Liver (tissue), 9 donors: Measurements from ENCODE around the gene DNAH10. TPM values are rescaled to one million over a fixed set of nuclear protein-coding genes. Genes with fewer than 3 reads are reported as not detected.

ENCODE experiments used
- DNase-seq: peaks from one replicate; pipeline ENCODE4 v3.0.0-alpha.2; 2017; ENCODE audit warnings: low spot score
- H3K27ac ChIP-seq, 2 donors: one replicate each; pipeline ENCODE4 v1.7.0; 2013; ENCODE audit warnings: inconsistent platforms in 2 of 2, low read length in 2 of 2, control low read depth in 1 of 2, low read depth in 1 of 2, mild to moderate bottlenecking in 1 of 2
- H3K27me3 ChIP-seq, 4 donors: one replicate each; pipeline versions ENCODE4 v1.6.1 to v1.7.0; 2013; ENCODE audit warnings: low read length in 3 of 4, inconsistent platforms in 1 of 4, mild to moderate bottlenecking in 1 of 4, moderate library complexity in 1 of 4; ENCODE audit not compliant: control insufficient read depth in 4 of 4, insufficient read depth in 4 of 4
- H3K36me3 ChIP-seq, 4 donors: one replicate each; pipeline versions ENCODE4 v1.6.1 to v1.7.0; 2013; ENCODE audit warnings: low read length in 3 of 4, mild to moderate bottlenecking in 3 of 4, low read depth in 1 of 4, moderate library complexity in 1 of 4; ENCODE audit not compliant: control insufficient read depth in 4 of 4, insufficient read depth in 3 of 4
- H3K4me1 ChIP-seq, 4 donors: one replicate each; pipeline versions ENCODE4 v1.6.1 to v1.7.0; 2013; ENCODE audit warnings: low read length in 3 of 4, mild to moderate bottlenecking in 3 of 4, moderate library complexity in 1 of 4; ENCODE audit not compliant: control insufficient read depth in 4 of 4, insufficient read depth in 4 of 4
- H3K4me3 ChIP-seq, 3 donors: one replicate each; pipeline versions ENCODE4 v1.6.1 to v1.7.0; 2013; ENCODE audit warnings: low read length in 3 of 3, control low read depth in 1 of 3, low read depth in 1 of 3, mild to moderate bottlenecking in 1 of 3
- H3K9ac ChIP-seq, 2 donors: one replicate each; pipeline ENCODE4 v1.7.0; 2013; ENCODE audit warnings: low read length in 2 of 2, mild to moderate bottlenecking in 2 of 2, moderate library complexity in 2 of 2, control low read depth in 1 of 2, low read depth in 1 of 2
- H3K9me3 ChIP-seq, 4 donors: one replicate each; pipeline versions ENCODE4 v1.6.1 to v1.7.0; 2013; ENCODE audit warnings: low read length in 3 of 4; ENCODE audit not compliant: control insufficient read depth in 4 of 4
- EGR1 ChIP-seq, 2 donors: IDR thresholded peaks; 2 replicates each; pipeline ENCODE4 v1.6.1; 2016 to 2018; ENCODE audit warnings: antibody characterized with exemption in 2 of 2, low read depth in 2 of 2
- FOXA1 ChIP-seq: IDR thresholded peaks from 2 replicates; pipeline ENCODE4 v1.6.1; 2016; ENCODE audit warnings: antibody characterized with exemption
- FOXA2 ChIP-seq: IDR thresholded peaks from 2 replicates; pipeline ENCODE4 v1.6.1; 2016; ENCODE audit warnings: antibody characterized with exemption
- GABPA ChIP-seq, 2 donors: IDR thresholded peaks in 1 of 2; conservative IDR thresholded peaks in 1 of 2; 2 replicates each; pipeline ENCODE4 v1.6.1; 2016; ENCODE audit warnings: antibody characterized with exemption in 2 of 2, mild to moderate bottlenecking in 1 of 2, moderate library complexity in 1 of 2
- HNF4A ChIP-seq, 2 donors: conservative IDR thresholded peaks; 2 replicates each; pipeline ENCODE4 v1.6.1; 2016; ENCODE audit warnings: antibody characterized with exemption in 2 of 2, mild to moderate bottlenecking in 2 of 2
- HNF4G ChIP-seq: IDR thresholded peaks from 2 replicates; pipeline ENCODE4 v1.6.1; 2016; ENCODE audit warnings: antibody characterized with exemption
- JUND ChIP-seq, 2 donors: IDR thresholded peaks; 2 replicates each; pipeline ENCODE4 v1.6.1; 2016; ENCODE audit warnings: antibody characterized with exemption in 2 of 2
- NR2F2 ChIP-seq: IDR thresholded peaks from 2 replicates; pipeline ENCODE4 v1.6.1; 2016; ENCODE audit warnings: antibody characterized with exemption
- RAD21 ChIP-seq, 2 donors: IDR thresholded peaks; 2 replicates each; pipeline ENCODE4 v1.6.1; 2016; ENCODE audit warnings: antibody characterized with exemption in 2 of 2, mild to moderate bottlenecking in 2 of 2
- RXRA ChIP-seq, 2 donors: IDR thresholded peaks; 2 replicates each; pipeline ENCODE4 v1.6.1; 2017 to 2018; ENCODE audit warnings: antibody characterized with exemption in 2 of 2, mild to moderate bottlenecking in 1 of 2
- SP1 ChIP-seq: IDR thresholded peaks from 2 replicates; pipeline ENCODE4 v1.6.1; 2018; ENCODE audit warnings: antibody characterized with exemption, mild to moderate bottlenecking
- TAF1 ChIP-seq: conservative IDR thresholded peaks from 2 replicates; pipeline ENCODE4 v1.6.1; 2016; ENCODE audit warnings: antibody characterized with exemption, mild to moderate bottlenecking
- YY1 ChIP-seq: IDR thresholded peaks from 2 replicates; pipeline ENCODE4 v1.6.1; 2016; ENCODE audit warnings: antibody characterized with exemption, mild to moderate bottlenecking
- WGBS: extraction: QIAGEN DNeasy Blood & Tissue Kit; methylation state at CpG from one replicate; pipeline ENCODE4 v1.1.7; 2013; 5-methylcytosine and 5-hydroxymethylcytosine counted together
- polyA plus RNA-seq, 2 donors: library from polyadenylated mRNA; stranded (reverse) in 1 of 2; unstranded in 1 of 2; fragments of 200-250 nt in 1 of 2; fragments of >200 nt in 1 of 2; fragmentation: Nextera tagmentation in 1 of 2; extraction: Ambion mirVana in 1 of 2; gene quantifications; one replicate each; pipeline versions ENCODE4 v1.2.1 to v1.2.3, GENCODE V29; 2013 to 2015
- total RNA-seq, 2 donors: library from RNA; depleted of rRNA; stranded (reverse); fragments of >200 nt; gene quantifications; one replicate each; pipeline ENCODE4 v1.2.3, GENCODE V29; 2014
- TF ChIP-seq, protein P1 (sequence below): IDR thresholded peaks from 2 replicates; pipeline ENCODE4 v1.6.1; 2016; ENCODE audit warnings: antibody characterized with exemption
- TF ChIP-seq, protein P2 (sequence below): IDR thresholded peaks from 2 replicates; pipeline ENCODE4 v1.6.1; 2016; ENCODE audit warnings: antibody characterized with exemption, mild to moderate bottlenecking
- TF ChIP-seq, protein P3 (sequence below): fragments of 150-350 bp; IDR thresholded peaks from 2 replicates; pipeline ENCODE4 v1.5.1; 2017; ENCODE audit warnings: improper control_type of control experiment, low read depth, low read length; ENCODE audit not compliant: missing input control
- TF ChIP-seq, protein P4 (sequence below): IDR thresholded peaks from 2 replicates; pipeline ENCODE4 v1.6.1; 2016; ENCODE audit warnings: antibody characterized with exemption
- TF ChIP-seq, protein P5 (sequence below): IDR thresholded peaks from 2 replicates; pipeline ENCODE4 v1.6.1; 2016; ENCODE audit warnings: antibody characterized with exemption
- donor health status: healthy.
- donor health status: healthy.
- donor health status: healthy.
- donor health status: healthy.
- donor health status: healthy.

DNAH10 gene
- total and polyA plus RNA-seq, 4 donors = 0.05 to 0.47 (median 0.07) TPM

DNA sequence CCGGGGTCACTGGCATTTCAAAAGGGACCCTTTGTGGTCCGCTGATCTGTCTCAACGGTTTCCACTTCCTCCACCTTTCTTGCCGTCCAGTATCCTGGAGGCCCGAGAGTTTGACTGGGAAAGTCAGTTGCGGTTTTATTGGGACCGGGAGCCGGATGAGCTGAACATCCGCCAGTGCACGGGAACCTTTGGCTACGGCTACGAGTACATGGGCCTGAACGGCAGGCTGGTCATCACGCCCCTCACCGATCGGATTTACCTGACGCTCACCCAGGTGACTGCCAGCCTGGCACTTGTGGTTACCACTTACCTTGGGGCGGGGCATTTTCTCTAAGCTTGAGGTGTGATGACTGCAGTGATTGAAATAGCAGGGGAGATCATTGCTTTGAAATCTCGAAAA, 83.8 kb downstream of the DNAH10 start:
- WGBS = 92% methylated on average over 19 of the region's 19 CpGs
- no peak overlapping the region for H3K9ac ChIP-seq
- DNase-seq = no peak
- H3K4me1 ChIP-seq = no peaks in the 10 kb centered on the region
- H3K36me3 ChIP-seq = no peaks in the 10 kb centered on the region
- no peak overlapping the region for H3K4me3 ChIP-seq
- H3K9me3 ChIP-seq = no peaks in the 10 kb centered on the region
- TF ChIP-seq NR2F2 (no peak), YY1 (no peak), RXRA (IDR thresholded peaks at IDR 0.05) (no peak), EGR1 (IDR thresholded peaks at IDR 0.05; ENCODE audit: low read depth in 2 of 2) (no peak), RAD21 (IDR thresholded peaks at IDR 0.05) (no peak), GABPA (IDR thresholded peaks at IDR 0.05 in 1 of 2, conservative IDR thresholded peaks at IDR 0.05 in 1 of 2) (no peak), JUND (IDR thresholded peaks at IDR 0.05) (no peak), FOXA2 (no peak), TAF1 (no peak), HNF4A (conservative IDR thresholded peaks at IDR 0.05) (no peak), HNF4G (no peak)
- TF ChIP-seq, protein P1, sequence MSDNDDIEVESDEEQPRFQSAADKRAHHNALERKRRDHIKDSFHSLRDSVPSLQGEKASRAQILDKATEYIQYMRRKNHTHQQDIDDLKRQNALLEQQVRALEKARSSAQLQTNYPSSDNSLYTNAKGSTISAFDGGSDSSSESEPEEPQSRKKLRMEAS = no peak
- TF ChIP-seq, protein P2, sequence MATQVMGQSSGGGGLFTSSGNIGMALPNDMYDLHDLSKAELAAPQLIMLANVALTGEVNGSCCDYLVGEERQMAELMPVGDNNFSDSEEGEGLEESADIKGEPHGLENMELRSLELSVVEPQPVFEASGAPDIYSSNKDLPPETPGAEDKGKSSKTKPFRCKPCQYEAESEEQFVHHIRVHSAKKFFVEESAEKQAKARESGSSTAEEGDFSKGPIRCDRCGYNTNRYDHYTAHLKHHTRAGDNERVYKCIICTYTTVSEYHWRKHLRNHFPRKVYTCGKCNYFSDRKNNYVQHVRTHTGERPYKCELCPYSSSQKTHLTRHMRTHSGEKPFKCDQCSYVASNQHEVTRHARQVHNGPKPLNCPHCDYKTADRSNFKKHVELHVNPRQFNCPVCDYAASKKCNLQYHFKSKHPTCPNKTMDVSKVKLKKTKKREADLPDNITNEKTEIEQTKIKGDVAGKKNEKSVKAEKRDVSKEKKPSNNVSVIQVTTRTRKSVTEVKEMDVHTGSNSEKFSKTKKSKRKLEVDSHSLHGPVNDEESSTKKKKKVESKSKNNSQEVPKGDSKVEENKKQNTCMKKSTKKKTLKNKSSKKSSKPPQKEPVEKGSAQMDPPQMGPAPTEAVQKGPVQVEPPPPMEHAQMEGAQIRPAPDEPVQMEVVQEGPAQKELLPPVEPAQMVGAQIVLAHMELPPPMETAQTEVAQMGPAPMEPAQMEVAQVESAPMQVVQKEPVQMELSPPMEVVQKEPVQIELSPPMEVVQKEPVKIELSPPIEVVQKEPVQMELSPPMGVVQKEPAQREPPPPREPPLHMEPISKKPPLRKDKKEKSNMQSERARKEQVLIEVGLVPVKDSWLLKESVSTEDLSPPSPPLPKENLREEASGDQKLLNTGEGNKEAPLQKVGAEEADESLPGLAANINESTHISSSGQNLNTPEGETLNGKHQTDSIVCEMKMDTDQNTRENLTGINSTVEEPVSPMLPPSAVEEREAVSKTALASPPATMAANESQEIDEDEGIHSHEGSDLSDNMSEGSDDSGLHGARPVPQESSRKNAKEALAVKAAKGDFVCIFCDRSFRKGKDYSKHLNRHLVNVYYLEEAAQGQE = no peak
- TF ChIP-seq, protein P3, sequence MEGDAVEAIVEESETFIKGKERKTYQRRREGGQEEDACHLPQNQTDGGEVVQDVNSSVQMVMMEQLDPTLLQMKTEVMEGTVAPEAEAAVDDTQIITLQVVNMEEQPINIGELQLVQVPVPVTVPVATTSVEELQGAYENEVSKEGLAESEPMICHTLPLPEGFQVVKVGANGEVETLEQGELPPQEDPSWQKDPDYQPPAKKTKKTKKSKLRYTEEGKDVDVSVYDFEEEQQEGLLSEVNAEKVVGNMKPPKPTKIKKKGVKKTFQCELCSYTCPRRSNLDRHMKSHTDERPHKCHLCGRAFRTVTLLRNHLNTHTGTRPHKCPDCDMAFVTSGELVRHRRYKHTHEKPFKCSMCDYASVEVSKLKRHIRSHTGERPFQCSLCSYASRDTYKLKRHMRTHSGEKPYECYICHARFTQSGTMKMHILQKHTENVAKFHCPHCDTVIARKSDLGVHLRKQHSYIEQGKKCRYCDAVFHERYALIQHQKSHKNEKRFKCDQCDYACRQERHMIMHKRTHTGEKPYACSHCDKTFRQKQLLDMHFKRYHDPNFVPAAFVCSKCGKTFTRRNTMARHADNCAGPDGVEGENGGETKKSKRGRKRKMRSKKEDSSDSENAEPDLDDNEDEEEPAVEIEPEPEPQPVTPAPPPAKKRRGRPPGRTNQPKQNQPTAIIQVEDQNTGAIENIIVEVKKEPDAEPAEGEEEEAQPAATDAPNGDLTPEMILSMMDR = no peak
- TF ChIP-seq, protein P4, sequence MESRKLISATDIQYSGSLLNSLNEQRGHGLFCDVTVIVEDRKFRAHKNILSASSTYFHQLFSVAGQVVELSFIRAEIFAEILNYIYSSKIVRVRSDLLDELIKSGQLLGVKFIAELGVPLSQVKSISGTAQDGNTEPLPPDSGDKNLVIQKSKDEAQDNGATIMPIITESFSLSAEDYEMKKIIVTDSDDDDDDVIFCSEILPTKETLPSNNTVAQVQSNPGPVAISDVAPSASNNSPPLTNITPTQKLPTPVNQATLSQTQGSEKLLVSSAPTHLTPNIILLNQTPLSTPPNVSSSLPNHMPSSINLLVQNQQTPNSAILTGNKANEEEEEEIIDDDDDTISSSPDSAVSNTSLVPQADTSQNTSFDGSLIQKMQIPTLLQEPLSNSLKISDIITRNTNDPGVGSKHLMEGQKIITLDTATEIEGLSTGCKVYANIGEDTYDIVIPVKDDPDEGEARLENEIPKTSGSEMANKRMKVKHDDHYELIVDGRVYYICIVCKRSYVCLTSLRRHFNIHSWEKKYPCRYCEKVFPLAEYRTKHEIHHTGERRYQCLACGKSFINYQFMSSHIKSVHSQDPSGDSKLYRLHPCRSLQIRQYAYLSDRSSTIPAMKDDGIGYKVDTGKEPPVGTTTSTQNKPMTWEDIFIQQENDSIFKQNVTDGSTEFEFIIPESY = no peak
- H3K27ac ChIP-seq = no peak overlapping the region
- no peaks in the 10 kb centered on the region for H3K27me3 ChIP-seq

DNA sequence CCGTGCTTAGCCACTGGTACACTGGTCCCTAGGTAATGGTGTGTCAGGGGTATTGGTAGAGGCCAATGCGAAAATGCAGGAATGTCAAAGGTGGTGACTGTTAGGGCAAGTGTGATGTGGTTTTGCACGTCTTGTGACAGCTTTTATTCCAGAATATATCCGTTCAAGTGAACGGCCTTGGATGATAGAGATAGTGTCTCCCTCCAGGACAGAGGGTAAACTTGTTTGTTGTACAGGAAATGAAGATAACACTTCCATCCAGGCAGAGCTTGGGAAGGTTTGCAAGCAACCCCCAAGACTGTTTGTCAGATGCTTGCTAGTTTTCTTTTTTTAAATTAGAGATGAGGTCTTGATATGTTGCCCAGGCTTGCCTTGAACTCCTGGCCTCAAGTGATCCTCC, 84.2 kb downstream of the DNAH10 start:
- Histone ChIP-seq H3K9me3 (no peaks in the 10 kb centered on the region), H3K4me3 (no peak overlapping the region), H3K9ac (no peak overlapping the region), H3K4me1 (no peaks in the 10 kb centered on the region), H3K27ac (no peak overlapping the region), H3K36me3 (no peaks in the 10 kb centered on the region), H3K27me3 (no peaks in the 10 kb centered on the region)
- no peak for DNase-seq
- 75% methylated on average over 5 of the region's 5 CpGs for WGBS
- no peak for TF ChIP-seq JUND (IDR thresholded peaks at IDR 0.05)
- TF ChIP-seq EGR1 (IDR thresholded peaks at IDR 0.05; ENCODE audit: low read depth in 2 of 2) = no peak
- TF ChIP-seq FOXA2 = no peak
- no peak for TF ChIP-seq GABPA (IDR thresholded peaks at IDR 0.05 in 1 of 2, conservative IDR thresholded peaks at IDR 0.05 in 1 of 2)
- no peak for TF ChIP-seq FOXA1
- TF ChIP-seq TAF1 = no peak
- TF ChIP-seq, protein P5, sequence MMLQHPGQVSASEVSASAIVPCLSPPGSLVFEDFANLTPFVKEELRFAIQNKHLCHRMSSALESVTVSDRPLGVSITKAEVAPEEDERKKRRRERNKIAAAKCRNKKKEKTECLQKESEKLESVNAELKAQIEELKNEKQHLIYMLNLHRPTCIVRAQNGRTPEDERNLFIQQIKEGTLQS = no peak
- TF ChIP-seq, protein P3 = no peak
- TF ChIP-seq, protein P2 = no peak
- no peak for TF ChIP-seq HNF4G
- TF ChIP-seq, protein P1 = no peak
- no peak for TF ChIP-seq SP1
